ENCODE measurements around the gene AK8.
A peak's percentile ranks its signal among the peaks of the same experiment; 100 is the strongest.

Gene AK8

GRCh38 chr9:132770770-132771310 lies 107.2 kb downstream of the AK8 start:
- no peak for DNase-seq

- peak; percentile 76 for DNase-seq
These were observed 107.9 kb downstream of the AK8 start for GRCh38 chr9:132769906-132770769.

GRCh38 chr9:132768932-132769905 lies 108.9 kb downstream of the AK8 start:
- peak; percentile 73 for DNase-seq

- no peak for DNase-seq
These were observed 114.5 kb downstream of the AK8 start for GRCh38 chr9:132763574-132763973.

GRCh38 chr9:132762896-132763295 lies 115.2 kb downstream of the AK8 start:
- DNase-seq = no peak

GRCh38 chr9:132761602-132762001 lies 116.5 kb downstream of the AK8 start:
- DNase-seq = no peak

GRCh38 chr9:132760057-132760456 lies 118.0 kb downstream of the AK8 start:
- DNase-seq = no peak

- DNase-seq = no peak
These were observed 121.1 kb downstream of the AK8 start for GRCh38 chr9:132757016-132757415.

- no peak for DNase-seq
These were observed 121.8 kb downstream of the AK8 start for GRCh38 chr9:132756214-132756845.

GRCh38 chr9:132755096-132755495 lies 123.0 kb downstream of the AK8 start:
- DNase-seq = no peak

GRCh38 chr9:132754236-132754635 lies 123.8 kb downstream of the AK8 start:
- DNase-seq = no peak

GRCh38 chr9:132753593-132753880 lies 124.5 kb downstream of the AK8 start:
- DNase-seq = no peak

GRCh38 chr9:132752877-132753592 lies 125.0 kb downstream of the AK8 start:
- DNase-seq = no peak

- no peak for DNase-seq
These were observed 127.4 kb downstream of the AK8 start for GRCh38 chr9:132750668-132751067.

GRCh38 chr9:132749306-132749705 lies 128.8 kb downstream of the AK8 start:
- DNase-seq = no peak

GRCh38 chr9:132748450-132748849 lies 129.6 kb downstream of the AK8 start:
- DNase-seq = peak; percentile 9

- DNase-seq = no peak
These were observed 132.1 kb downstream of the AK8 start for GRCh38 chr9:132745756-132746709.

- DNase-seq = no peak
These were observed 133.0 kb downstream of the AK8 start for GRCh38 chr9:132744881-132745755.

- no peak for DNase-seq
These were observed 134.1 kb downstream of the AK8 start for GRCh38 chr9:132743931-132744479.
